HG02870 (cell line): Measurements from ENCODE around the gene SMIM11.
"Not testable (repeated sequence)": the region's sequence is repeated elsewhere in the genome, so short reads cannot be mapped to it uniquely, and the experiment has no call there.

ENCODE experiments used
- ATAC-seq: cut with Tn5 transposase; IDR thresholded peaks from one replicate; pipeline ENCODE4 v1.9.1; 2021; ENCODE audit warnings: mild to moderate bottlenecking, moderate library complexity; ENCODE audit not compliant: unreplicated experiment

SMIM11 gene

DNA sequence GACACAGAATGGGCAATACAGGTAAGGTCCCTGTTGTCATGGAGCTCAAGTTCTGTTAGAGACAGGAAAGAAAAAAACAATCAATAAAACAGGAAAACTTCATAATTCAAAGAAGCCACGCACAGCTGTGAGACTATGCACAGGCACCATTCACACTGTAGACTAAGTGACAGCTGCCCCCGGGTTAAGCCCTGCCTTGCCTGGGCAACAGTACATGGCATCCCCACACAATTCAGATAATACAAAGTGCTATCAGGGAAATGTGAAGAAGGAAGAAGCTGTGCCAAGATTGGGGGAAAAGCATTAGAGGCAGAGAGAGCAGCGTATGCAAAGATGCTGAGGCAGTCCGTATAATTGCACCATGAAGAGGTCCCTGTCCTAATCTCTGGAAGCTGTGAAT lies 20.5 kb upstream of the SMIM11 start:
- ATAC-seq, result no peak

DNA sequence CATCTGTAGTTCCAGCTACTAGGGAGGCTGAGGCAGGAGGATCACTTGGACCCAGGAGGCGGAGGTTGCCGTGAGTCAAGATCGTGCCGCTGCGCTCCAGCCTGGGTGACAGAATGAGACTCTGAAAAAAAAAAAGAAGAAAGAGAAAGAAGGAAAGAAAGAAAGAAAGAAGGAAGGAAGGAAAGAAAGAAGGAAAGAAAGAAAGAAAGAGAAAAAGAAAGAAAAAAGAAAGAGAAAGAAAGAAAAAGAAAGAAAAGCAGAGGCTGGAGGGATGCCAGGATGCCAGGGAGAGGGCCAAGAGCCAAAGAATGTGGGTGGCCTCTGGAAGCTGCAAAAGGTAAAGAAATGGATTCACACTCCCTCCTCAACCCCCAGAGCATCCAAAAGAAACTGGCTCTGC lies 19.7 kb upstream of the SMIM11 start:
- ATAC-seq, result no peak

DNA sequence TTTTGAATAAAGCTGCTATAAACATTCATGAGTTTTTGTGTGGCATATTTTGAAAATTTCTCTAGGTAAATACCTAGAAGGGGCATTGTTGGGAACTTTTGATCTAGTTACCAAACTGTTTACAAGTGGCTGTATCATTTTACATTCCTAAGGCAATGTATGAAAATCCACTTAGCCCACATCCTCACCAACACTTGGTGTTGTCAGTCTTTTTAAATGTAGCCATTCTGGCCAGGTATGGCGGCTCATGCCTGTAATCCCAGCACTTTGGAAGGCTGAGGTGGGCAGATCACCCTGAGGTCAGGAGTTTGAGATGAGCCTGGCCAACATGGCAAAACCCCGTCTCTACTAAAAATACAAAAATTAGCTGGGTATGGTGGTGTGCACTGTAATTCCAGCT lies 17.4 kb upstream of the SMIM11 start:
- ATAC-seq, result no peak

DNA sequence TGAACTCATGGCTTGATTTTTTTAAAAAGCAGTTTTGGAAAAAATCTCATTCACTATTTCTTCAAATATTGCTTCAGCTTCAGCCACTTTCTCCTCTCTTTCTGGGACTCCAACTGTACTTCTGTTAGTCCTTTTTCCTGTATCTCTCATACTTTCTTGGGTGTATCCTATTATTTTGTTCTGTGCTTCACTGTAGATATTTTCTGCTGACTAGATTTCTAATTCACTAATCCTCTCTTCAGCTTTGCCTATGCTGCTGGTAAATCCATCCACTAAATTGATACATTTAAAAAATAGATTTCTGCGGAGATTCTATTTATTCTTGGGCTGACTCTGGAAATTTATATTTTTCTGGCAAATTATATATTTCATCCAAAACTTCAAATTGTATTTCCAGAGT lies 16.4 kb upstream of the SMIM11 start:
- no peak for ATAC-seq

DNA sequence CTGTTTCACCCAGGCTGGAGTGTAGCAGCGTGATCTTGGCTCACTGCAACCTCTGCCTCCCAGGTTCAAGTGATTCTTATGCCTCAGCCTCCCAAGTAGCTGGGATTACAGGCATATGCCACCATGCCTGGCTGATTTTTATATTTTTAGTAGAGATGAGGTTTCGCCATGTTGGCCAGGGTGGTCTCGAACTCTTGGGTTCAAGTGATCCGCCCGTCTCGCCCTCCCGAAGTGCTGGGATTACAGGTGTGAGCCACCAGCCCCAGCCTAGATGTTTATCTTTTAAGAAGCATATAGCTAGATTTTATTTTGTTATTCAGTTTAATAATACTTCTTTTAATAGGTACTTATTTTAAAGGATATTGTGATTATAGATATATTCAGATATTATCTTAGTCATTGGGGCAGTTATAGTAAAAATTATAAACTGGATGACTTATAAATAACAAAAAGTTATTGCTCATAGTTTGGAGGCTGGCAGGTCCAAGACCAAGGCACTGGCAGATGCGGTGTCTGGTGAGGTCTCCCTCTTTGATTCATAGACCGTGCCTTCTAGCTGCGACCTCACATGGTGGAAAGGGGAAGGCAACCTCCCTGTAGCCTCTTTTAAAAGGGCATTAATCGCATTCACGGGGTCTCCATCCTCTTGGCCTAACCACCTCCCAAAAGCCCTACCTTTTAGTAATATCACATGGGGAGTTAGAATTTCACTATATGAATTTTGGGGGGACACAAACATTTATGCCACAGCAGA lies 14.6 kb upstream of the SMIM11 start:
- no peak for ATAC-seq

DNA sequence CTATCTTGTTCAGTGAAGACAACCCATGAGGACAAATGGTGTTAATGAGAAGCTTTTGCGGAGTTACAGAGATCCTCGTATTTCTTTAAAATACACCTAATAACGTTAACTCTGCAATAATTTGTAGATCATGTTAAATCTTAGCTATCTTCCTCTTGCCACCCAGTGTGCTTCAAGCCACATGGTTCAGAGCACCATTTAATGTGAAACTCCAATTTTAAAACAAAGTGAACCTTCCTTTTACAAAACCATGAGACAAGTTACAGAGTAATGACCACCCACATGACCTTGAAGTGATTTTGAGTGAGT lies 13.2 kb upstream of the SMIM11 start:
- no peak for ATAC-seq

DNA sequence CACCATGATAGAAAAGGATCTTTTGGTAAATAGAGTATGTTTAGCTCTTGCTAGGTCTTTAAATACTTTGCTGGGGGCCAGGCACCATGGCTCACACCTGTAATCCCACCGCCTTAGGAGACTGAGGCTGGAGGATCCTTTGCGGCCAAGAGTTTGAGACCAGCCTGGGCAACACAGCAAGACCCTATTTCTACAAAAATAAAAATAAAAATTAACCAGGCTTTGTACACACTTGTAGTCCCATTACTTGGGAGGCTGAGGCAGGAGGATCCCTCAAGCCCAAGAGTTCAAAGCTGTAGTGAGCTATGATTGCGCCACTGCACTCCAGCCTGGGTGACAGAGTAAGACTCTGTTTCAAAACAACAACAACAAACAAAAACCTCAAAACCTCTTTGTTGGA lies 12.6 kb upstream of the SMIM11 start:
- ATAC-seq, result no peak

DNA sequence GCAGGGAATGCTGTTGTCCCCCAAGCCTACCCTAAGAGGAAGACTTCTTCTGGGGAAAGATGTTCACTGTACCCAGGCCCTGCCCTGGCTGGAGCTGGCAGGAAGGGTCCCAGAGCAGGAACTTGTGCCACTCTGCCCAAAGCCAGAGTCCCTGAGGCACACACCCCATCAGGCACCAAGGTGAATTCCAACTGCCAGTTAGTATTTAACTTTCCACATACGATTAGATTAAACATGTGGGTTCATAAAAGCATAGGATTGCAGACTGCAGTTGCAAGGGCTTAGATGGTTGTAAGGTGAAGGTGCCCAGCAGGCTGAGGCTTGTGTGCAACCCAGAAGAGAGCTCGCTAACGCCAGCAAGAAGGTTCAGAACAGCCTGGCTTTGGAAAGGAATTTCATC lies 11.6 kb upstream of the SMIM11 start, which contains the start of gene KCNE2:
Gene KCNE2 (plus strand): TSS at position 274 of the 400 bp plus-strand sequence. CDS start 6,473 bp downstream, outside the sequence.
- no peak for ATAC-seq

DNA sequence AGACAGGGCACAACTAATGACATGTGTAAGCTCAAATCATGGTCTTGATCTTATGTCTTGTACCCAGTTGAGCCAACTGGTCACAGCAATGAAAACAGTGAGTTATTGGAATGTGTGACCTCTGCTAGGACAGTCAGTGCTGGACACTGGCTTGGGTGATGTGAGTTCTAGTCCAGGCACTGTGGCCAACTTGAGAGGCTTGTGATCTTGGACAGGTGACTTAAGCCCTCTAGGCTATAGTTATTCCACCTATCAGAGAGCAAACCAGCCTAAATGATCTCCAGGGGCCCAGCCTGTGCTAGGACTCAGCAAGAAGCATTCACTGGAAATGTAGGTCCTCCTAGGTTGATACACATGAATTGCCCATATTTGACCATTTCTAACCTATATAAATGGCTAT lies 10.4 kb upstream of the SMIM11 start:
- ATAC-seq, result no peak

DNA sequence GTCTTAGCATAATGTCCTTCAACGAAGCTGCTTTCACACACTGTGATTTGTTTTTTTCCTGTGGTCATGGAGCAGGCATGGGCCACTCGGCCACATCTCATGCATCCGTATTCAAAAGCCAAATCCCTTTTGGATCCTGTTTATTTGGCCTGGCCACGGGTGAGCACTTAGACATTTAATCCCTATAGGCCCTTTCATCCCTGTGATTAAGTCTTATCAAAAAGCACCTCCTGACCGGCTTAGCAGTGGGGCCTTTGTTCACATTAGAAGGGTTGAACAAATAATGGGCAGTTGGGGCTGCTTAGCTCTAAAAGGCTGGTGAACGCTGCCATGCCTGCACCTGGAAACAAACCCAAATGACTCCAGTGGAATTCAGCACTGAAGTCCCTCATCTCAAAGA lies 9.5 kb upstream of the SMIM11 start:
- no peak for ATAC-seq

DNA sequence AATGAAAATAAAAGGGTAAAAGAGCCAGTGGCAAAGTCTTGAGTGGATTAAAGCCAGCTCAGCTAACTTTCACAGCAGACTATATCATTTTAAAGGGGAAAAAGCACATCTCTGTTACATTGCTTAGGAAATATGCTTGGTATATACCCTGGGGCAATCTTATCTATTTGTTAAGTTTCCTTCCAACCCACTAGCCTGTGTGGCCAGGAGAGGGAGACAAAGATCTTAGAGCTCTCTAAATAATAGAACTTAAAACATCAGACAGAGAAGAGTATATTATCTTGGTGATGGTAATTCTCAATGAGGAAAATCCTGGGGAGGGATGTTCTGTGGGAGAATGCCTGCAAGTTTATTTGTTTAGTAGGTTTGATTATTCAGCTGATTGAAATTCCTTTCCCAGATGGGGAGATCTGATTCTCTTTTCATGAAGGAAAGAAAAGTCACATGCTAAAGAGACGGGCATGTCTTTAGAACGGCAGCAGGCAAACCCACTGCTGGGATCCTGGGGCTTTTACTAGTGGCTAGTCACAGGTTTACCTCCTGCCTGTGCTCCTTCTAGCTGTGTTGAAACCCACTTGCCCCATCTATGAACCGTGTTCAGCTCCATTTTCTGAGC lies 7.9 kb upstream of the SMIM11 start:
- no peak for ATAC-seq

DNA sequence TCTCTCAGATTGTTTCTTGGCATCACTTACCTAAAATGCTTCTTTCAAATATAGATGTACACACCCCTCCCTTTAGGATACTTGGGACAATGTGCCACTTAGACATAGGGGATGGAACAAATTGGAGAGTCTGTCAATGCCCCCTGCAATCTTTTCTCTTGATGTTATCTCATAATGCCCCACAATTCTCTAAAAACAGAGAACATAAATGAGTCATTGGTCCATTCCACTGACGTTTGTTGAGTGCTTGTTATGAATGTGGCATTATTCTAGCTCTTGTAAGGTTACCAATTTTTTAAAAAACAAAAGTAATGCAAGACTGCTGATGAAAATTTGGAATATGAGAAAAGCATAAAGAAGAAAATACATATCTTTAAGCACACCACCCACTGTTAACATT lies 5.6 kb upstream of the SMIM11 start:
- ATAC-seq, result no peak

DNA sequence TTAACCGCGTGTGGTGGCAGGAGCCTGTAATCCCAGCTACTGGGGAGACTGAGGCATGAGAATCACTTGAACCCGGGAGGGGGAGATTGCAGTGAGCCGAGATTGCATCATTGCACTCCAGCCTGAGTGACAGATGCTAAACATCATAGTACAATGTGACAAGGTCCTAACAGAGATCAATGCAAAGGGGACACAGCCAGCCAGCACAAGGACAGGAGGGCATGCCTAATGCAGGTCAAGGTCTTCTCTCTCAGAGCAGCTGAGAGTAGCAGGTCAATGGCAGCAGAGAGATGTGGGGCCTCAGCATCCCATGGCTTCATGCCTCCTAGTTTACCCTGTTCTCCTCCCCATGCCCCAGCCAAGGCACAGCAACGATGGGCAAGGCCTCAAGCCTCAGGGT lies 3.0 kb upstream of the SMIM11 start:
- no peak for ATAC-seq

DNA sequence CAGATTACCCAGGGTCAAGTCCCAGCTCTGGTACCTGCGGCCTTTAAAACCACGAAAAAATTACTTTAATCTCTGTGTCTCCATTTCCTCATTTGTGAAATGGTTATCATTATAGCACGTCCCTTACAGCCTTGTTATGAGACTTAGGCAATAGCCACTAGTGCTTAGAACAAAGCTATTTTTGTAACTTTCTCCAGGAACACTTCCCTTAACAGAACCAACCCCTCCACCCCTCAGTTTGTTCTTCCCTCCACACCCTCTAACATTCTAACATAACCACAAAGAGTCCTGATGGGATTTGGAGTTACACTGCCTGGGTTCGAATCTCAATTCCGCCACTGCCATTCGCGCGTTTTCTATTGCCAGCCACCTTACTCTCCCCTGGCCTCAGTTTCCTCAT lies 845 bp upstream of the SMIM11 start:
- ATAC-seq, result not testable (repeated sequence)

DNA sequence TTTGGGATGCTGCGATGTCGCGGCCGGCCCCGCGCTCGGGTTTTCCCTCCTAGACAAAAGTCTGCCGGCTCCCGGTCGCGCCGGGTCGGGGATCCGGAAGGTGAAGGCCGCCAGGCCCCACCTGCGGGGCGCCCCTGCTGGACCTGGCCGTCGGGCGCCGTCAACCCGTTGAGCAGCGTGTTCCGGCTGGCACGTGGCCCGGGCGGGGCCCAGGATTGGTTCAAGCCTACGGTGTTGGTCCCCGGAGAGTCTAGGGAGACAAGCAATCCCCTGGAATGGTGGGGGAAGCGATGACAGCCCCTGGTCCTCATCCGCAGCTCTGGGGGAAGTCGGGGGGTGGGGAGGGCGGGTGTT lies 289 bp downstream of the SMIM11 start:
- ATAC-seq, result peak; percentile 48

DNA sequence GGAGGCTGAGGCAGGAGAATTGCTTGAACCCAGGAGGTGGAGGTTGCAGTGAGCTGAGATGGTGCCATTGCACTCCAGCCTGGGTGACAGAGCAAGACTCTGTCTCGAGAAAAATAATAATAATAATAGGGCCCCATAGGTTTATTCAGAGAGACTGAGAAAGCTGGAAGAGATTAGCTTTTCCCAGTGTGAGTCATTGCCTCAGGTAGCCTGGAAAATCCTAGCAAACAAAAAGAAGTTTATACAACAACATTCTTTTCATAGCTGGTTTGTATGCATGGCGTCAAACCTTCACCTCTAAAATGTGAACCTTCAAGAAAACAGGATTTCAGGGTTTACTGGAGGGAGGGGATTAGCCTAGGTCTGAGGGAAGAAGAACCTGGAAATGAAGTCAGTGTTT lies 7.8 kb downstream of the SMIM11 start:
- ATAC-seq, result not testable (repeated sequence)

DNA sequence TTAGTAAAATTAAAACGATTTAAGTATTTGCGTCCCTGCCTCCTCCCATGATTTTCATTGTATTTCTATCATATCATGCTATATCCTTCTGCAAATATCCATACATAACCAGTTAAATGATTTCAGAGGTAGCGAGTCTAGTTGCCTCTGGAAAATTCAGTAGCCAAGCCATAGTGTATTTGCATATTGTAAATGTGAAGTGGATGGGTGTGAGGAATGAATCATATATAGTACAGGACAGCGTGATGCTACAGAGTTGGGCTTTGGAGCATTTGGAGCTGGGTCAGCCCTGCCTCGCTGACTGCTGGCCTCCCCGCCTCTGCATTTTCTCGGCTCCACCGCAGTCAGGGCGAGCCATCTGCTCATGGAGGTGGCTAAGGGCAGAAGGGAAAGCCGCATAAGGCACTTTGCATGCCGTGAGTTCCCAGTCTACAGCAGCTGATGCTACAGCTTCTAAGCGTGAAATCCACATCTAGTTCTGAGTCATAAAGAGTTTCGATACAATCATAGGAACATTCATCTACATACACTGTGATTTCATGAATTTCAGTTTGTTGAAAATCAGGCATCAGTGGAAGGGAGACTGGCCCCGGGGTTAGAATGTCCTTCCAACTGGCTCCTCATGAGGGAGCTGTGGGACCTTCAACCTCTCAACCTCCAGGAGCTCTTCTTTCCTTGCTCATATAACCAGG lies 8.6 kb downstream of the SMIM11 start:
- peak; percentile 92 for ATAC-seq

DNA sequence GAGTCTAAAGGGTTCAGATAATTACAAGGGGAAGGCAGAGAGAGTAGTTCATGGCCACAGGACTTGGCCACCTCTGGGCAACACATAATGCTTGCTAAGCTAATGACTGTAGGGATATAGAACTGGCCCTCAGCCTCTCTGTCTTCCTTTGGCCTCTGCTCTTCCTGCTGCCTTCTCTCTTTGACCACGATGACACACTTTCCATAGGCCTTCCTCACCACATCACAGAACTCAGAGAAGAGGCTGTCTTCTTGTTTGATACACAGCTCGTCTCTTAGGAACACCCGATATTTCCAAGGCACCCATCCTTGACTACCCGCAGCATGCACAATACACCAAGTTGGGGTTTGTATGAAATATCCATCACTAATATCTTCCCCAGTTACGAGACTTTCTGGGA lies 25.2 kb downstream of the SMIM11 start:
- not testable (repeated sequence) for ATAC-seq

DNA sequence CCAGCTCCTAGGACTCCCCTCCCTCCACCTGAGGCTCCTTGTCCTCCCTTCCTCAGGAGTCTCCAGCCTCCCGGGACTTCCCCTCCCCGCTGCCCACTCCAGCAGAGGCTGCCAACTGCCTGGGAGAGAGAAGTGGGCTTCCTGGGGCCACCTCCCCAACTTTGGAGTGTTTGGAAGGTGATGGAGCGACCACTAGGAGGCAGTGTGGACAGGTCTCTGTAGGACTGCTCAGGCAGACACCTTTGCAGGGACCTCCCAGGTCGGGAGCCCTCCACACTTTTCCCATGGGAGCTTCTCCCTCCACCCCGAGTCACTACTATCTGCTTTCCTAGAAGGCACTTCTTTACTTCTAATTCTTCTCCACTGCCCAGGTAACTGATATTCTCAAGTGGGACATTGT lies 29.4 kb downstream of the SMIM11 start:
- not testable (repeated sequence) for ATAC-seq

DNA sequence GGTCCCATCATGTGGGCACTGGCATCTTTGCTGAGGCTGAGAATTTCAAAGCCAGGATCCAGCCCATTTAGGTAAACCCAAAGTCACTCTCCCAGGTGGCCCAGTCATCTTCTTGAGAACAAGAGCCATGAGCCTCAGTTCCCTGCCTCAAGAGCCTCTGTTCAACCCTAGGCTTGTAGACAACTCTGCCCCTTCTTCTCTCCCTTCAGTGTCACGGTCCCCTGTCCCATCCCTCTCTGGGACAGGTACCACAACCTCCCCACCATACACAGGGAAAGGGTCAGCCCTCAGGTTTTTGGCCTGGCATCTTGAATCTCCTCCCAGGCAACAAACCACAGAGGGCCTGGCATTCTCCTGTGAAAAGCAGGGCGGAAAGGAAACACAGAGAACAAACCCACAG lies 30.4 kb downstream of the SMIM11 start:
- not testable (repeated sequence) for ATAC-seq

DNA sequence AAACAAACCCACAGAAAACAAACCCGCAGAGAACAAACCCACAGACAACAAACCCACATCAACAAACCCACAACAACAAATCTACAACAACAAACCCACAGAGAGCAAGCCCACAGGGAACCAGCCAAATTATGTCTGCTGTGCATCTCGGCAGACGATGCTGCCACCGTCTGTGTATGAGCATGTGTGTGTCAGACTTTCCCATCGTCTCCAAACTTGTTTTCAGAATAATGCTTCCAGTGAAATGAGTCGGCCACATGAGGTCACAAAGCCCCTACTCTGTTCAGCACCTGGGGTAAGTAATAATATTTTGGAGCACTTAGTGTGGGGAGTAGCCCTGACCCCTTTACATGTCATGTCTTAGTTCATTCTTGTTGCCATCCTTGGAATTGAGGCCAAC lies 30.8 kb downstream of the SMIM11 start:
- ATAC-seq, result not testable (repeated sequence)

DNA sequence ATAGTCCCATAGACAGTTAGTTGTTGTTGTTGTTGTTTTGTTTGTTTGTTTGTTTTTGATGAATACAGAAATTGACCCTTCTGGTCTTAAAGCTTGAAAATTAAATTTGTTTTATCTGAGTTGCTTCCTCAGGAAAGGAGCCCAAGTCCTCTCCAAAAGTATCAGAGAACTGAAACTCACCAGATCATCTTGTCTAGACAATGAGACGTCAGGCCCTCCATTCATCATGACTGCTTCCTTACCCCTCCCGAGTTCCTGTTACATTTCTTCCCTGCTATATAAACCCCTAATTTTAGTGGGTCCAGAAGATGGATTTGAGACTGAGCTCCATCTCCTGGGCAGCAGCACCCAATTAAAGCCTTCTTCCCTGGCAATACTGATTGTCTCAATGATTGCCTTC lies 31.4 kb downstream of the SMIM11 start:
- ATAC-seq, result not testable (repeated sequence)
